GM23338 (cell line): ENCODE results near the gene YWHAQ. TPM values are rescaled to one million over a fixed set of nuclear protein-coding genes. Genes with fewer than 3 reads are reported as not detected.

Source experiments
- ATAC-seq: fragments of 200-7000 bp; cut with Tn5 transposase; 3 replicates; pipeline ENCODE4 v1.9.1; 2020
- DNase-seq: peaks from one replicate; pipeline ENCODE4 v3.0.0-alpha.2; 2015; ENCODE audit warnings: low spot score
- H2AFZ ChIP-seq: fragments of 200-600 bp; sonication (generic); 2 replicates; pipeline ENCODE4 v1.8.0; 2016; ENCODE audit warnings: antibody characterized with exemption, mild to moderate bottlenecking, moderate library complexity
- H3F3A ChIP-seq: fragments of 200-600 bp; sonication (generic); replicated peaks from 2 replicates; pipeline ENCODE4 v1.8.0; 2017; ENCODE audit warnings: antibody characterized with exemption, mixed run types, low read depth
- H3K27ac ChIP-seq: fragments of 200-600 bp; sonication (generic); 2 replicates; pipeline ENCODE4 v1.6.1; 2016; ENCODE audit warnings: low read depth
- H3K27me3 ChIP-seq: fragments of 200-600 bp; sonication (generic); 2 replicates; pipeline ENCODE4 v1.8.0; 2016; ENCODE audit warnings: mild to moderate bottlenecking, mixed run types, moderate library complexity; ENCODE audit not compliant: insufficient read depth
- H3K36me3 ChIP-seq: fragments of 200-600 bp; sonication (generic); 2 replicates; pipeline ENCODE4 v1.8.0; 2016; ENCODE audit warnings: mild to moderate bottlenecking; ENCODE audit not compliant: insufficient read depth
- H3K4me1 ChIP-seq: fragments of 200-600 bp; sonication (generic); 2 replicates; pipeline ENCODE4 v1.8.0; 2016; ENCODE audit warnings: mild to moderate bottlenecking, moderate library complexity; ENCODE audit not compliant: insufficient read depth
- H3K4me2 ChIP-seq: fragments of 200-600 bp; sonication (generic); 2 replicates; pipeline ENCODE4 v1.7.1; 2017; ENCODE audit warnings: mixed run types
- H3K4me3 ChIP-seq: fragments of 200-600 bp; sonication (generic); 2 replicates; pipeline ENCODE4 v1.6.1; 2016; ENCODE audit warnings: mixed run types
- H3K79me2 ChIP-seq: fragments of 200-600 bp; sonication (generic); replicated peaks from 2 replicates; pipeline ENCODE4 v1.8.0; 2017; ENCODE audit warnings: mild to moderate bottlenecking; ENCODE audit not compliant: insufficient read depth
- H3K9me2 ChIP-seq: fragments of 200-600 bp; sonication (generic); 2 replicates; pipeline ENCODE4 v1.8.0; 2017; ENCODE audit not compliant: insufficient read depth
- H4K20me1 ChIP-seq: fragments of 200-600 bp; sonication (generic); replicated peaks from 2 replicates; pipeline ENCODE4 v1.8.0; 2017; ENCODE audit warnings: mild to moderate bottlenecking; ENCODE audit not compliant: insufficient read depth
- H3K27ac Mint-ChIP-seq: 2 replicates; pipeline ENCODE4 v1.8.0; 2020; ENCODE audit warnings: inconsistent platforms, mild to moderate bottlenecking, moderate library complexity, mixed read lengths
- H3K27me3 Mint-ChIP-seq: 3 replicates; pipeline ENCODE4 v1.8.0; 2022; ENCODE audit warnings: low read depth, mild to moderate bottlenecking, moderate library complexity, mixed read lengths, inconsistent platforms; ENCODE audit not compliant: insufficient read depth, poor library complexity
- H3K36me3 Mint-ChIP-seq: 3 replicates; pipeline ENCODE4 v1.8.0; 2021; ENCODE audit warnings: low read depth, mild to moderate bottlenecking, inconsistent platforms, moderate library complexity, mixed read lengths
- H3K4me1 Mint-ChIP-seq: 3 replicates; pipeline ENCODE4 v1.8.0; 2020; ENCODE audit warnings: mild to moderate bottlenecking, inconsistent platforms, mixed read lengths
- H3K4me3 Mint-ChIP-seq: 3 replicates; pipeline ENCODE4 v1.8.0; 2021; ENCODE audit warnings: moderate library complexity, mild to moderate bottlenecking, inconsistent platforms, mixed read lengths
- H3K9me3 Mint-ChIP-seq: 3 replicates; pipeline ENCODE4 v1.8.0; 2020; ENCODE audit warnings: moderate library complexity, mild to moderate bottlenecking, inconsistent platforms, mixed read lengths
- EZH2 ChIP-seq: fragments of 200-600 bp; sonication (generic); IDR thresholded peaks from one replicate; pipeline ENCODE4 v1.8.0; 2017; ENCODE audit warnings: antibody characterized with exemption, mild to moderate bottlenecking, low read depth; ENCODE audit not compliant: unreplicated experiment
- JUNB ChIP-seq: IDR thresholded peaks from one replicate; pipeline ENCODE4 v1.6.1; 2016; ENCODE audit warnings: antibody characterized with exemption; ENCODE audit not compliant: unreplicated experiment
- REST ChIP-seq: IDR thresholded peaks from one replicate; pipeline ENCODE4 v1.6.1; 2018; ENCODE audit warnings: antibody characterized with exemption; ENCODE audit not compliant: unreplicated experiment
- STAT1 ChIP-seq: IDR thresholded peaks from one replicate; pipeline ENCODE4 v1.6.1; 2016; ENCODE audit warnings: antibody characterized with exemption; ENCODE audit not compliant: unreplicated experiment
- ZNF462 ChIP-seq: fragments of 250-450 bp; sonication (Bioruptor Pico); IDR thresholded peaks from 2 replicates; pipeline ENCODE4 v1.5.0; 2020; ENCODE audit warnings: mild to moderate bottlenecking, moderate library complexity
- polyA plus RNA-seq: library from polyadenylated mRNA; unstranded; fragments of >200 nt; fragmentation: Nextera tagmentation; extraction: Ambion mirVana; gene quantifications from 2 replicates; pipeline ENCODE4 v1.2.1, GENCODE V29; 2016
- total RNA-seq: library from RNA; depleted of rRNA; stranded (reverse); fragments of >200 nt; shearing (Covaris generic); gene quantifications from 2 replicates; pipeline ENCODE4 v1.2.3, GENCODE V29; 2014

The YWHAQ gene
- total and polyA plus RNA-seq, 2 experiments from 2014 or later: 295 to 464 TPM

DNA sequence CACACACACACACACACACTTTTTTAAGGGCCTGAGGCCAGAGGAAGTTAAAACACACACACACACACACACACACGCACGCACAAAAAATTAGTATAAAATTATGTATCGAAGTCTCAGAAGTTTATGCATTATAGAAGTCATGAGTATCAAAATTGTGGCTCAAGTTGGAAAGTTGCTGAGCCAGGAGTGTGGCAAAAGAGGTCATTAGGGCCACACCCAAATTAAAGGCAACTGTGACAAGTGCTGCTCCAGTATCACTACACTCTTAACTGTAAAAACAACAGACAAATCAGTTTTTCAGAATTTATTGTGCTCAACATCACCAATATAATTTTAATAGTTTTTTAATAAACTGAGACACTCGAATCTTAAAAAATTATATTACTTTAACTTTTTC, 36.9 kb downstream of the YWHAQ start:
- Histone ChIP-seq H3K4me3 (no peak overlapping the region), H3K79me2 (peaks cover 99% of the 10 kb centered on the region), H3K4me1 (no peaks in the 10 kb centered on the region), H3K27ac (no peak overlapping the region), H3K9me2 (no peaks in the 10 kb centered on the region), H4K20me1 (peaks cover 55% of the 10 kb centered on the region), H3K27me3 (no peaks in the 10 kb centered on the region), H2AFZ (no peak overlapping the region), H3K4me2 (no peak overlapping the region), H3F3A (no peaks in the 10 kb centered on the region), H3K36me3 (peaks cover 3% of the 10 kb centered on the region; the same call in 1 of the 2 replicates)
- Mint-ChIP-seq H3K4me3 (no peak overlapping the region), H3K4me1 (peaks cover 3% of the 10 kb centered on the region; the same call in 2 of the 3 replicates), H3K9me3 (peaks cover 3% of the 10 kb centered on the region; the same call in 1 of the 3 replicates), H3K27ac (no peak overlapping the region), H3K27me3 (no peaks in the 10 kb centered on the region), H3K36me3 (peaks cover 36% of the 10 kb centered on the region)
- no peak for DNase-seq
- ATAC-seq: no peak
- TF ChIP-seq REST (no peak), STAT1 (no peak), JUNB (no peak), ZNF462 (CRISPR knock-in tag) (no peak), EZH2 (no peak)
